Epithelial cell of proximal tubule (primary cell): ENCODE results near the gene CACNA1C. TPM values are rescaled to one million over a fixed set of nuclear protein-coding genes. Genes with fewer than 3 reads are reported as not detected.

Source experiments
- DNase-seq: peaks from one replicate; pipeline ENCODE4 v3.0.0-alpha.2; 2011; ENCODE audit warnings: low read depth
- H3K4me3 ChIP-seq: 2 replicates; pipeline ENCODE4 v1.5.1; 2011; ENCODE audit warnings: low read depth, mild to moderate bottlenecking, low read length
- total RNA-seq: library from RNA; depleted of rRNA; stranded (reverse); fragments of >200 nt; gene quantifications from 2 replicates; pipeline ENCODE4 v1.2.3, GENCODE V29; 2015
- TF ChIP-seq, protein P1 (sequence below): conservative IDR thresholded peaks from 2 replicates; pipeline ENCODE4 v1.5.1; 2012; ENCODE audit warnings: low read depth, mild to moderate bottlenecking, low read length

The CACNA1C gene
- total RNA-seq, 1 donor from 2014 or later = not detected

DNA sequence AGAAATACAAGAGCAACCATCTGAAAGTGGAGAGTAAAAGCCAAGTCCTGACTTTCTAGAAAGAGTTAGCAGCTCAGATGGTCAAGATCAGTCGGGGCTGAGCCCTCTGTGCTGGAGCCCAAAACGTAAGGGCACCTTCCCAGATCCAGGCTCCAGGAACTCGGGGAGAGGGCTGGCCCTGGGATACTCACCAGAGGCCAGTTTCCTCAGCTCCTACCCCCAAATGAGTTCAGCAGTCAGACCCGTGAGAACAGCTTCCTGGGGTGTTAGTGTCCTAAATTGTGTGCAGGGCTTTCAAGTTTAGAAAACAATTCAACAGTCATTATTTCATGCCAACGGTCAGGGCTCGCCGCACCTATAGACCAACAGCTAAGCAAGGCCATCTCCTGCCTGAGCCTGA lies 594.4 kb downstream of the CACNA1C start:
- no peak overlapping the region for H3K4me3 ChIP-seq
- TF ChIP-seq, protein P1, sequence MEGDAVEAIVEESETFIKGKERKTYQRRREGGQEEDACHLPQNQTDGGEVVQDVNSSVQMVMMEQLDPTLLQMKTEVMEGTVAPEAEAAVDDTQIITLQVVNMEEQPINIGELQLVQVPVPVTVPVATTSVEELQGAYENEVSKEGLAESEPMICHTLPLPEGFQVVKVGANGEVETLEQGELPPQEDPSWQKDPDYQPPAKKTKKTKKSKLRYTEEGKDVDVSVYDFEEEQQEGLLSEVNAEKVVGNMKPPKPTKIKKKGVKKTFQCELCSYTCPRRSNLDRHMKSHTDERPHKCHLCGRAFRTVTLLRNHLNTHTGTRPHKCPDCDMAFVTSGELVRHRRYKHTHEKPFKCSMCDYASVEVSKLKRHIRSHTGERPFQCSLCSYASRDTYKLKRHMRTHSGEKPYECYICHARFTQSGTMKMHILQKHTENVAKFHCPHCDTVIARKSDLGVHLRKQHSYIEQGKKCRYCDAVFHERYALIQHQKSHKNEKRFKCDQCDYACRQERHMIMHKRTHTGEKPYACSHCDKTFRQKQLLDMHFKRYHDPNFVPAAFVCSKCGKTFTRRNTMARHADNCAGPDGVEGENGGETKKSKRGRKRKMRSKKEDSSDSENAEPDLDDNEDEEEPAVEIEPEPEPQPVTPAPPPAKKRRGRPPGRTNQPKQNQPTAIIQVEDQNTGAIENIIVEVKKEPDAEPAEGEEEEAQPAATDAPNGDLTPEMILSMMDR = no peak
- DNase-seq = no peak

DNA sequence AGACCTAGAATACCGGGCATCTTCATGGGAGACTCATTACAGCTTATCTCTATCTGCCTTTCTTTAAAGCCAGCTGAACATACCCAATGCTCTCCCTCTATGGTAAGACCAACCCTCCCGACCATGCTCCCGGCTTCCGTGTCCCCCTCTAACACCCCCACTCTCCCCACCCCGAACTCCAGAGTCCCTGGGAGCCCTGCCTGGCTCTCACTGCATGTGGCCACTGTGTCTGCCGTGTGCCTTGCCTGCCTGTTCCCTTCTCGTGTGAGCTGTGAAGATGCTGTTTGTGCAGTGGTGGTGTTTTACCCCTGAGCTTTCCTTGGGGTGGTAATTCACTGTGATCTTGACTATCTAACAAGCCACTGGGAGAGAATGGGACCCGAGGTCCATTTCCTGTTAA lies 595.6 kb downstream of the CACNA1C start:
- H3K4me3 ChIP-seq = no peak overlapping the region
- TF ChIP-seq, protein P1 = no peak
- DNase-seq = no peak

DNA sequence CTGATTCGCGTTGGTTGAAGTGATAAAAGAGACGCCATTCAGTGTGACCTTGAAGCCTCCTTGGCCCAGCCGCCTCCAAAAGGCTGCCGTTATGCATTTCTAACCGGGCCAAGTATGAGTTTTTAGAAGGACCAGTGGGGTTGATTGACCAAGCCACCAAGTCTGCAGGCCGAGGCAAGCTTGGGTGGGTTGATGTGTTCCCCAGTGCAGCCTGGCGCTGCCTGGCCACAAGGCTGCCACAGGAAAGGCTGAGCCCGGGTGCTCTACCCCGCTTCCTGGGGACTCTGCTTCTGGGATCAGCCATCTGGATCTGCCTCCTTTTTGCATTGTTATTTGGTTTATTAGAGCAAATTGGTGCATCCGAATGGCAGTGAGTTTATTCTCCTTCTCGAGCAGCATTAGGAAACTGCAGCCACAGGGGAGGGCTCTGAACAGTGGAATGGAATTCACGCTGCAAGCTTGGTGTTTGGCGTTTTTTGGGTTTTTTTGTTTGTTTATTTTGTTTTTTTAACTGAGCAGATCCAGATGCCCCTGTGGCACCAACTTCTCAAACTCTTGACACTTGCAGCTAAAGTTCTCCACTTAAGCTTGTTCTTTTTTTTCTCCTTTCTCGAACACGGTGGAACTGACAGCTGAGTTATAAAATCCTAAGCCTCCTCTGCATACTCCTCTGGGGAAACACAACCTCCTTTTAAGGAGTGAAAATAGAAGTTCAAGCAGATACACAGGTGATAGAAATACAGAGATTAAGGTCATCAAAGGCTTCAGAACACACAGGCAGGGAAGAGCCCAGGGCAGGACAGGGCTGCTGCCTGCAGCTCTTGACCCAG lies 596.6 kb downstream of the CACNA1C start:
- DNase-seq = no peak
- TF ChIP-seq, protein P1 = no peak
- no peak overlapping the region for H3K4me3 ChIP-seq

DNA sequence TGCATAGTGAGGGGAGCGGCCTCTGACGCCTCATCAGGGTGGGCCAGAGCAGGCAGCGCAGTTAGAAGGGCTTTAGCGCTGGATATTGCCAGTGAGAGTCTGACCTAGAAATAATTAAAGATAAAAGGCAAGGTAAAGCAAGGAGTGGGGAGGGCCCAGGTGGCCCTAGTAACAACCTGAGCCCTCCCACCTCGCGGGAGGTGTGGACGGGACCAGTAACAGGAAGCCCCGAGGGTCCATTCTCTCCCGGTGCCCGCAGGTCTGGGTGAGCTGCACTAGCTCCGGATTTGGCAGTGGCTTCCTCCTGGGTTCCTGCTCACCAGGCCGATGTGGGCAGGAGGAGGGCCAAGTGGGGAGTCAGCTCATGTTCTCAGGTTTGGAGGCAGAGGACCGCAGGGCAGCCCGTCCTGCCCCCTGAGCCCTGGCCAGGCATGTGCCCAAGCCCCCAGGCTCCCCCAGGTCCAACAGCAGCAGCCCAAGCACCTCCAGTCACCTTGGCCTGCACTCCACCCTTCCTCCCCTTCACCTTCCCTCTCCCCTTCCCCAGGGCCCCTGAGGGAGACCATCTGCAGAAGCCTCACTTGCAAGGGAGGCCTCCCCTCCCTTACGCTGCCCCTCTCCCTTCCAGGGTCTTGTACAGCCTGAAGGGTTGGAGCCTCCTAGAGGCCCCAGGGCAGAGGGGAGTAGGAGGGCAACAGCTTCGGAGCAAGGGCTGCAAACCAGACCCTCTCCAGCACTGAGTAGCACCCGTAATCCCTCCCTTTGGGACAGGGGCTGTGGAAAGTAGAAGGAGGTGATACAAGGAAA lies 597.7 kb downstream of the CACNA1C start:
- no peak overlapping the region for H3K4me3 ChIP-seq
- TF ChIP-seq, protein P1 = no peak
- no peak for DNase-seq

DNA sequence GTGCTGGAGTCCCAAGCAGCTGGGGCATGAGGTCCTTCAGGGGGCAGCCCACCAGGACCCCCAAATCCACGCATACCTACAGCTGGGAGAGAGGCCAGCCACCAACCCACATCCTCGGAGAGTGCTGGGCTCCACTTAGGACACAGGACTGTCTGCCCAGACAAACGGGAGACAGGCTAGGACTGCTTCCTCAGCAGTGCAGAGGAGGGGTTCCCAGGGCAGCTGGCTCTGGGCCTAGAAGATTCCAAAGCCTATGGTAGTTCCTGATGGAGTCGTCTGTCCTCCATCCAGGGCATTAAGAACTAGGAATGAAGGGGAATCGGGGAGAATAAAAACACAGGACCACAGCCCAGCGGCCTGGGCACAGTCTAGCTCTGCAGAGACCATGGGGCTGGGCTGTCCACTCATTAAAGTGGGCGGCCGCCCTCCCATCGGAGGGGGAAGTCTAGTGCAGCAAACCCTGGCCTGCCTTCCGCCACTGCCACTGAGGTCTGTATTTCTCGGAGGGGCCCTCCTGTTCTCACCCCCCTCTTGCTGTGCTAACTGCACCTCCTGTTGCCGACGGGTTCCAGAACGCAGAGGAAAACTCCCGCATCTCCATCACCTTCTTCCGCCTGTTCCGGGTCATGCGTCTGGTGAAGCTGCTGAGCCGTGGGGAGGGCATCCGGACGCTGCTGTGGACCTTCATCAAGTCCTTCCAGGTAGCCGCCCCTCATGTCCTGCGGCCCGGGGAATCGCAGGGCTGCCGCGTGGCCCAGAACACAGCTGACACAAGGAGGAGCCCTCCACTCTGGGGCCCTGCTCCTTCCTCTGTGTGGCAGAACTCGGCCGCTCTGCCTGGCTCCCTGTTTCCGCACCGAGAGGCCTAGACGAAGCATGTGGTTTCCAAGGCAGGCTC lies 598.5 kb downstream of the CACNA1C start:
- no peak overlapping the region for H3K4me3 ChIP-seq
- DNase-seq = no peak
- TF ChIP-seq, protein P1 = no peak

DNA sequence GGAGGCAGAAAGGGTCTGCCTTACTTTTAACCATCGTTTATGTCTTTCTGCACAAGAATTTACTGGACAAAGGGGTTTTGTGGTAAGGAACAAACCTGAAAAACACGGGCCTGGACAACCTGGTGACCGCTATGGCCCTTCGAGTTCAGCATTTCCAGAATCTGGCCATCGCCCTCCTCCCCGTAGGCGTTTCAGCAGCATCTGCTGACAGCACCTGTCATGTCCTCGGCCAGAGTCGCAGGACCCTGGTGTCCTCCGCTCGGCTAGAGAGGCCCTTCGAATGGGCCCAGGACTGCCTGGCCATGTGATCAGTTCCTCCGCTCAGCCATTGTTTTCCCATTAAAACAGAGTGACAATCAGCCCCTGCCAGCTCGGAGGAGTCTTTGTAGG lies 599.2 kb downstream of the CACNA1C start:
- no peak for DNase-seq
- TF ChIP-seq, protein P1 = no peak
- H3K4me3 ChIP-seq = no peak overlapping the region
